IMR-90 (cell line): ENCODE results near the gene NPTX2. TPM values are rescaled to one million over a fixed set of nuclear protein-coding genes. Genes with fewer than 3 reads are reported as not detected.

Source experiments
- ATAC-seq: fragments of 200-7000 bp; cut with Tn5 transposase; 2 replicates; pipeline ENCODE4 v1.9.1; 2020; ENCODE audit warnings: low read depth, mild to moderate bottlenecking, moderate library complexity
- BruUV-seq: library from RNA; stranded (reverse); fragments of 400-500 nt; replicated peaks from 2 replicates; lab custom pipeline; 2021; lab: Mats Ljungman, UMichigan
- CTCF ChIA-PET: fragments of 300-600 bp; formaldehyde crosslinking; extraction: SDS; loops from one replicate; lab custom pipeline; 2021; ENCODE audit warnings: antibody characterized with exemption; lab: Yijun Ruan, JAX
- POLR2A ChIA-PET: fragments of 300-600 bp; sonication (Branson Sonifier 250); formaldehyde crosslinking; loops from one replicate; lab custom pipeline; 2022; ENCODE audit warnings: antibody characterized with exemption; ENCODE audit not compliant: unreplicated experiment; lab: Charles Lee
- DNase-seq: peaks from one replicate; pipeline ENCODE4 v3.0.0; 2013
- H2AFZ ChIP-seq: replicated peaks from 2 replicates; pipeline ENCODE3; 2013; ENCODE audit warnings: low read length, mild to moderate bottlenecking; ENCODE audit not compliant: poor library complexity
- H2AK5ac ChIP-seq: 2 replicates; pipeline ENCODE4 v1.6.1; 2013; ENCODE audit warnings: low read depth, low read length, inconsistent platforms
- H2AK9ac ChIP-seq: replicated peaks from 2 replicates; pipeline ENCODE3; 2013; ENCODE audit warnings: mild to moderate bottlenecking, low read depth, low read length, moderate library complexity; ENCODE audit not compliant: poor library complexity
- H2BK120ac ChIP-seq: 2 replicates; pipeline ENCODE4 v1.6.1; 2013; ENCODE audit warnings: low read depth, low read length, inconsistent platforms
- H2BK15ac ChIP-seq: 3 replicates; pipeline ENCODE4 v1.6.1; 2013; ENCODE audit warnings: low read depth, low read length, inconsistent platforms
- H2BK20ac ChIP-seq: 2 replicates; pipeline ENCODE4 v1.6.1; 2013; ENCODE audit warnings: low read depth, mild to moderate bottlenecking, inconsistent platforms, low read length, moderate library complexity
- H2BK5ac ChIP-seq: 2 replicates; pipeline ENCODE4 v1.6.1; 2013; ENCODE audit warnings: mild to moderate bottlenecking, low read depth, low read length, inconsistent platforms; ENCODE audit not compliant: poor library complexity, severe bottlenecking
- H3K14ac ChIP-seq: replicated peaks from 2 replicates; pipeline ENCODE4 v1.6.1; 2013; ENCODE audit warnings: low read depth, low read length, inconsistent platforms
- H3K18ac ChIP-seq: 2 replicates; pipeline ENCODE4 v1.6.1; 2013; ENCODE audit warnings: low read depth, low read length, control low read depth
- H3K23ac ChIP-seq: 2 replicates; pipeline ENCODE4 v1.6.1; 2013; ENCODE audit warnings: low read depth, low read length, inconsistent platforms
- H3K27ac ChIP-seq: 2 replicates; pipeline ENCODE4 v1.5.1; 2013; ENCODE audit warnings: mild to moderate bottlenecking, control low read depth, low read length; ENCODE audit not compliant: insufficient read depth
- H3K27me3 ChIP-seq: 2 replicates; pipeline ENCODE4 v1.6.1; 2013; ENCODE audit warnings: low read length; ENCODE audit not compliant: control insufficient read depth, insufficient read depth
- H3K36me3 ChIP-seq: 2 replicates; pipeline ENCODE4 v1.6.1; 2013; ENCODE audit warnings: low read length, mixed read lengths; ENCODE audit not compliant: control insufficient read depth, insufficient read depth
- H3K4ac ChIP-seq: 2 replicates; pipeline ENCODE4 v1.6.1; 2013; ENCODE audit warnings: low read depth, low read length, inconsistent platforms
- H3K4me1 ChIP-seq: 2 replicates; pipeline ENCODE4 v1.6.1; 2013; ENCODE audit warnings: low read length, mixed read lengths; ENCODE audit not compliant: control insufficient read depth, insufficient read depth
- H3K4me2 ChIP-seq: 2 replicates; pipeline ENCODE4 v1.6.1; 2013; ENCODE audit warnings: low read depth, mild to moderate bottlenecking, control low read depth, low read length, moderate library complexity
- H3K4me3 ChIP-seq: 2 replicates; pipeline ENCODE4 v1.5.1; 2013; ENCODE audit warnings: low read depth, mild to moderate bottlenecking, control low read depth, low read length, moderate library complexity; ENCODE audit not compliant: insufficient read depth
- H3K56ac ChIP-seq: 2 replicates; pipeline ENCODE4 v1.6.1; 2013; ENCODE audit warnings: low read length, inconsistent platforms; ENCODE audit not compliant: insufficient read depth; ENCODE audit errors: extremely low read depth
- H3K79me1 ChIP-seq, 2 experiments: 2 replicates each; pipeline ENCODE4 v1.6.1; 2013; ENCODE audit warnings: low read length in 2 of 2, inconsistent platforms in 1 of 2, low read depth in 1 of 2
- H3K9ac ChIP-seq: 2 replicates; pipeline ENCODE4 v1.6.1; 2013; ENCODE audit warnings: low read depth, low read length, control low read depth
- H3K9me1 ChIP-seq: 2 replicates; pipeline ENCODE4 v1.6.1; 2013; ENCODE audit warnings: low read length, inconsistent platforms; ENCODE audit not compliant: insufficient read depth
- H3K9me3 ChIP-seq: 2 replicates; pipeline ENCODE4 v1.6.1; 2013; ENCODE audit warnings: low read length; ENCODE audit not compliant: control insufficient read depth, insufficient read depth
- H4K20me1 ChIP-seq: 2 replicates; pipeline ENCODE4 v1.6.1; 2013; ENCODE audit warnings: low read length, inconsistent platforms; ENCODE audit not compliant: insufficient read depth
- H4K5ac ChIP-seq: 2 replicates; pipeline ENCODE4 v1.6.1; 2013; ENCODE audit warnings: mild to moderate bottlenecking, low read depth, low read length, control low read depth
- H4K8ac ChIP-seq, 2 experiments: 2 replicates each; pipeline ENCODE4 v1.6.1; 2013; ENCODE audit warnings: low read depth in 2 of 2, low read length in 2 of 2, control low read depth in 1 of 2, inconsistent platforms in 1 of 2
- H4K91ac ChIP-seq: 2 replicates; pipeline ENCODE4 v1.6.1; 2013; ENCODE audit warnings: low read depth, low read length, inconsistent platforms; ENCODE audit not compliant: insufficient read depth
- BHLHE40 ChIP-seq: fragments of 150-350 bp; IDR thresholded peaks from 2 replicates; pipeline ENCODE4 v1.6.1; 2016; ENCODE audit warnings: mild to moderate bottlenecking, low read depth, low read length
- CEBPB ChIP-seq: IDR thresholded peaks from 2 replicates; pipeline ENCODE4 v1.6.1; 2012; ENCODE audit warnings: low read depth, low read length, improper control_type of control experiment
- CHD1 ChIP-seq: IDR thresholded peaks from 2 replicates; pipeline ENCODE4 v1.6.1; 2012; ENCODE audit warnings: low read depth, low read length, improper control_type of control experiment
- CTCF ChIP-seq: conservative IDR thresholded peaks from 2 replicates; pipeline ENCODE4 v1.5.1; 2012; ENCODE audit warnings: mild to moderate bottlenecking, low read depth, low read length, improper control_type of control experiment
- ELK1 ChIP-seq: fragments of 150-350 bp; IDR thresholded peaks from 2 replicates; pipeline ENCODE4 v1.6.1; 2016; ENCODE audit warnings: low read depth, mild to moderate bottlenecking, low read length, moderate library complexity, borderline replicate concordance
- FOS ChIP-seq: fragments of 150-350 bp; IDR thresholded peaks from 2 replicates; pipeline ENCODE4 v1.6.1; 2016; ENCODE audit warnings: low read depth, low read length
- MAFK ChIP-seq: IDR thresholded peaks from 2 replicates; pipeline ENCODE4 v1.6.1; 2012; ENCODE audit warnings: low read depth, low read length, improper control_type of control experiment
- MAZ ChIP-seq: IDR thresholded peaks from 2 replicates; pipeline ENCODE4 v1.6.1; 2012; ENCODE audit warnings: low read depth, mild to moderate bottlenecking, low read length, improper control_type of control experiment, moderate library complexity, borderline replicate concordance
- MXI1 ChIP-seq: IDR thresholded peaks from 2 replicates; pipeline ENCODE4 v1.6.1; 2012; ENCODE audit warnings: low read depth, mild to moderate bottlenecking, low read length, moderate library complexity, borderline replicate concordance
- NFE2L2 ChIP-seq: fragments of 150-350 bp; IDR thresholded peaks from 2 replicates; pipeline ENCODE4 v1.6.1; 2016; ENCODE audit warnings: low read depth, mild to moderate bottlenecking, low read length
- POLR2A ChIP-seq: IDR thresholded peaks from 2 replicates; pipeline ENCODE4 v1.6.1; 2012; ENCODE audit warnings: mild to moderate bottlenecking, low read depth, low read length
- RAD21 ChIP-seq: IDR thresholded peaks from 2 replicates; pipeline ENCODE4 v1.6.1; 2012; ENCODE audit warnings: low read length, improper control_type of control experiment
- RCOR1 ChIP-seq: IDR thresholded peaks from 2 replicates; pipeline ENCODE4 v1.6.1; 2012; ENCODE audit warnings: mild to moderate bottlenecking, low read length, improper control_type of control experiment; ENCODE audit not compliant: insufficient replicate concordance
- RFX5 ChIP-seq: IDR thresholded peaks from 2 replicates; pipeline ENCODE4 v1.8.0; 2012; ENCODE audit warnings: low read depth, mild to moderate bottlenecking, low read length, moderate library complexity
- SMC3 ChIP-seq: fragments of 150-350 bp; IDR thresholded peaks from 2 replicates; pipeline ENCODE4 v1.6.1; 2016; ENCODE audit warnings: low read depth, mild to moderate bottlenecking, antibody characterized with exemption, low read length, moderate library complexity
- USF2 ChIP-seq: fragments of 150-350 bp; IDR thresholded peaks from 2 replicates; pipeline ENCODE4 v1.6.1; 2017; ENCODE audit warnings: mild to moderate bottlenecking, antibody characterized with exemption, low read length, low read depth
- WGBS, 2 experiments: methylation state at CpG; one replicate each; pipeline versions ENCODE4 v1.1.5 to v1.1.7; 2013; ENCODE audit warnings: missing lambda C conversion rate in 2 of 2; ENCODE audit not compliant: insufficient read length in 1 of 2; ENCODE audit errors: extremely low coverage in 2 of 2; 5-methylcytosine and 5-hydroxymethylcytosine counted together
- dilution Hi-C: fragments of 300-500 bp; cut with HindIII; formaldehyde crosslinking; loops from one replicate; pipeline ENCODE4 v1.14.3; 2018; ENCODE audit warnings: low sequenced_read_pairs; ENCODE audit not compliant: unreplicated experiment
- in situ Hi-C: fragments of 300-500 bp; cut with MboI; formaldehyde crosslinking; loops from 3 replicates; pipeline ENCODE4 v1.14.3; 2019; ENCODE audit warnings: low sequenced_read_pairs, inconsistent platforms, mixed read lengths
- intact Hi-C: fragments of 100-400 bp; cut with micrococcal nuclease; formaldehyde crosslinking; loops from 2 replicates; pipeline ENCODE4 v1.10.0; 2022
- polyA plus RNA-seq, 3 experiments: library from polyadenylated mRNA; depleted of rRNA; stranded (reverse); fragments of >200 nt; gene quantifications; 2 replicates each; pipeline ENCODE4 v1.2.3, GENCODE V29; 2012; ENCODE audit warnings: low replicate concordance in 1 of 3
- total RNA-seq: library from RNA; depleted of rRNA; stranded (reverse); fragments of >200 nt; gene quantifications from 2 replicates; pipeline ENCODE4 v1.2.3, GENCODE V29; 2012

Gene NPTX2
- total and polyA plus RNA-seq, 2 of the 4 experiments (the other 2 are of a cell fraction), result under 0.01 to 0.03 TPM

GRCh38 chr7:98670186-98670585 is 53.1 kb downstream of the NPTX2 start:
- CTCF ChIA-PET, result no interaction called here
- Histone ChIP-seq H3K4me2 (no peak overlapping the region), H2BK5ac (no peak overlapping the region), H2BK120ac (no peak overlapping the region), H4K8ac (no peak overlapping the region), H3K14ac (no peak overlapping the region), H4K20me1 (no peaks in the 10 kb centered on the region), H2BK20ac (no peak overlapping the region), H3K4me1 (no peaks in the 10 kb centered on the region), H3K4me3 (no peak overlapping the region), H2BK15ac (no peak overlapping the region), H3K9ac (no peak overlapping the region), H3K27ac (no peak overlapping the region), H2AK9ac (no peak overlapping the region), H3K9me1 (no peaks in the 10 kb centered on the region), H3K27me3 (no peaks in the 10 kb centered on the region), H3K4ac (no peak overlapping the region), H3K23ac (no peak overlapping the region), H3K9me3 (peaks cover 24% of the 10 kb centered on the region; the same call in 1 of the 2 replicates), H4K91ac (no peak overlapping the region), H3K79me1 (no peaks in the 10 kb centered on the region), H2AFZ (no peak overlapping the region), H2AK5ac (no peak overlapping the region), H4K5ac (no peak overlapping the region), H3K56ac (no peak overlapping the region), H3K18ac (no peak overlapping the region), H3K36me3 (no peaks in the 10 kb centered on the region)
- WGBS, 2 experiments, result no CpG with 5 or more reads among the region's 8 CpGs
- TF ChIP-seq POLR2A (no peak), USF2 (no peak), SMC3 (no peak), CEBPB (no peak), ELK1 (no peak), RAD21 (no peak), RCOR1 (no peak), CHD1 (no peak), CTCF (no peak), MAFK (no peak), FOS (no peak), MAZ (no peak), BHLHE40 (no peak), RFX5 (no peak), NFE2L2 (no peak), MXI1 (no peak)
- in situ Hi-C loops, result no loop called here
- DNase-seq (no peak), ATAC-seq (no peak)
- no TSS peak for BruUV-seq
- POLR2A ChIA-PET, result no interaction called here
- dilution Hi-C loops, result no loop called here
- intact Hi-C loops, result no loop called here
